ENCODE data around the gene UBR2. TPM values are rescaled to one million over a fixed set of nuclear protein-coding genes. Genes with fewer than 3 reads are reported as not detected.

Gene UBR2
- total RNA-seq, 1 donor from 2014 or later, result 32.3 TPM

DNA sequence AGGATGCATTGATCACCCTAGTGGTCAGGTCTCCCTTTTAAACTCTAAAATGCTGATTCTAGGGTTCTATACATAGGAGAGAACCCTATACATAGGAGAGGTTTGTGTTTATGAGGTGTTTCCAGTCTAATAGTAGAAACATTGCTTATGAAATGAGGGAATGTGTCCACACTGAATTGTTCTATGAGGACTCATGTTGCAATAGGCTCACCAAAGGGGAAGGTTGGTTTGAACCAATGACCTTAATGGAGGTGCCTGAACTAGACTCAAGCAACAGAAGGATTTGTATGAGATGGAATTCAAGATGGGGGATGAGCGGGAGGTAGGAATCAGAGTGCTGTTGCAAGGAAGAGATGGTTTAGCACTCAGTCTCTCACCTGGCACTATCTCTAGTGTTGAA, 33.5 kb upstream of the UBR2 start:
- Mint-ChIP-seq H3K4me3 (ENCODE audit: unreplicated experiment) (no peak overlapping the region), H3K4me1 (ENCODE audit: low read depth, unreplicated experiment) (no peaks in the 10 kb centered on the region)

DNA sequence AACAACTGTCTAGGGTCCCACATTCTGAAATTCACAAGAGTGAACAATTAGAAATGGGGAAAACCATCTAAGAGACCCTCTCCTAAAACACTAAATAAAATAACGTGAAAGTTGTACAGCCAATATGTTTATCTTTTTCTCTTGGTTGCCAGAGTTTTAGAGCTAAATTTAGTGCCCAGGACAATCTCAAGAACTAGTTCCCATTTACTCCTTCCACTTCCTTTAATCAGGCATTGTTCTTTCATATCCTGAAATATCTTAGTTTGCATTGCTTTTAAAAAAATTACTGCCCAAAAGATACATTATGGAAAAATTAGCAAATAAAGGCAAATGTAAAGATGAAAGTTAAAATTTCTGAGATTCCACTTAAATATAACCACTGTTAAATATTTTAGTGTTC, 33.1 kb upstream of the UBR2 start:
- DNase-seq, result no peak
- Mint-ChIP-seq H3K9me3 (ENCODE audit: unreplicated experiment) (no peaks in the 10 kb centered on the region), H3K27me3 (ENCODE audit: unreplicated experiment) (peaks cover 4% of the 10 kb centered on the region), H3K4me3 (ENCODE audit: unreplicated experiment) (no peak overlapping the region), H3K27ac (ENCODE audit: unreplicated experiment) (no peak overlapping the region), H3K4me1 (ENCODE audit: low read depth, unreplicated experiment) (no peaks in the 10 kb centered on the region), H3K36me3 (ENCODE audit: unreplicated experiment) (no peaks in the 10 kb centered on the region)
- TF ChIP-seq, protein P1, sequence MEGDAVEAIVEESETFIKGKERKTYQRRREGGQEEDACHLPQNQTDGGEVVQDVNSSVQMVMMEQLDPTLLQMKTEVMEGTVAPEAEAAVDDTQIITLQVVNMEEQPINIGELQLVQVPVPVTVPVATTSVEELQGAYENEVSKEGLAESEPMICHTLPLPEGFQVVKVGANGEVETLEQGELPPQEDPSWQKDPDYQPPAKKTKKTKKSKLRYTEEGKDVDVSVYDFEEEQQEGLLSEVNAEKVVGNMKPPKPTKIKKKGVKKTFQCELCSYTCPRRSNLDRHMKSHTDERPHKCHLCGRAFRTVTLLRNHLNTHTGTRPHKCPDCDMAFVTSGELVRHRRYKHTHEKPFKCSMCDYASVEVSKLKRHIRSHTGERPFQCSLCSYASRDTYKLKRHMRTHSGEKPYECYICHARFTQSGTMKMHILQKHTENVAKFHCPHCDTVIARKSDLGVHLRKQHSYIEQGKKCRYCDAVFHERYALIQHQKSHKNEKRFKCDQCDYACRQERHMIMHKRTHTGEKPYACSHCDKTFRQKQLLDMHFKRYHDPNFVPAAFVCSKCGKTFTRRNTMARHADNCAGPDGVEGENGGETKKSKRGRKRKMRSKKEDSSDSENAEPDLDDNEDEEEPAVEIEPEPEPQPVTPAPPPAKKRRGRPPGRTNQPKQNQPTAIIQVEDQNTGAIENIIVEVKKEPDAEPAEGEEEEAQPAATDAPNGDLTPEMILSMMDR (IDR thresholded peaks at IDR 0.05; ENCODE audit: partially characterized antibody, unreplicated experiment), result no peak

More for the DNA sequence above, 33.5 kb upstream of the UBR2 start:
- H3K9me3 Mint-ChIP-seq (ENCODE audit: unreplicated experiment), result no peaks in the 10 kb centered on the region
- peaks cover 4% of the 10 kb centered on the region for H3K27me3 Mint-ChIP-seq (ENCODE audit: unreplicated experiment)
- H3K36me3 Mint-ChIP-seq (ENCODE audit: unreplicated experiment), result no peaks in the 10 kb centered on the region
- TF ChIP-seq, protein P1 (IDR thresholded peaks at IDR 0.05; ENCODE audit: partially characterized antibody, unreplicated experiment), result no peak
- H3K27ac Mint-ChIP-seq (ENCODE audit: unreplicated experiment), result no peak overlapping the region
- no peak for DNase-seq

DNA sequence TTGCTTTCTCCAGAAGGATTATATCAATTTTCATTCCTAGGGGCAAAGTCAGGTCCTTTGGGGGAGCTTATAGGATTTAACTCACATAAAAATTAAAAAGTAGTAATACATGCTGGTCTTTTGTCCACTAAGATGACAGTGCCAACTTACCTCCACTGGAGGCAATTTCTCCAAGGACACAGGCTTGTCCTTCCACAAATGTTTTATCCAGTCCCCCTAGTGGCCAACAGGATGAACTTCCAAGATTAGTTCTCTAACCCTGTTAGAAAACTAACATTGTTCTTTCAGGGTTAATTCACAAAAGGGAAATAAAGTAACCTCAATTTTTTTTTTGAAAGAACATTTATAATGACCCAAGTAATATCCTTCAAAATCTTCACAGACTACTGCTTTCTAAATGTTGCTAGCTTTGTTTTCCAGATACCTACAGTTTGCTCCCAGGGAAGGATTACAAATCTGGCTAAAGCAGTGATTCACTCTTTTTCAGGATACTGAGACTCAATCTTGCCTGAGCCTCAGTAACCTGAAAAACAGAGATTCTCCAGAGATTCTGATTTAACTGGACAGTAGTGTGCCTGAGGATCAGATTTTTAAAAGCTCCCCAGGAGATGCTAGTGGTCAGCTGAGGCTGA, 31.7 kb upstream of the UBR2 start:
- peaks cover 6% of the 10 kb centered on the region for H3K27me3 Mint-ChIP-seq (ENCODE audit: unreplicated experiment)
- no peak overlapping the region for H3K27ac Mint-ChIP-seq (ENCODE audit: unreplicated experiment)
- no peaks in the 10 kb centered on the region for H3K9me3 Mint-ChIP-seq (ENCODE audit: unreplicated experiment)
- TF ChIP-seq, protein P1 (IDR thresholded peaks at IDR 0.05; ENCODE audit: partially characterized antibody, unreplicated experiment), result peak; percentile 98
- no peak overlapping the region for H3K4me3 Mint-ChIP-seq (ENCODE audit: unreplicated experiment)
- H3K36me3 Mint-ChIP-seq (ENCODE audit: unreplicated experiment), result no peaks in the 10 kb centered on the region
- no peak for DNase-seq
- no peaks in the 10 kb centered on the region for H3K4me1 Mint-ChIP-seq (ENCODE audit: low read depth, unreplicated experiment)

DNA sequence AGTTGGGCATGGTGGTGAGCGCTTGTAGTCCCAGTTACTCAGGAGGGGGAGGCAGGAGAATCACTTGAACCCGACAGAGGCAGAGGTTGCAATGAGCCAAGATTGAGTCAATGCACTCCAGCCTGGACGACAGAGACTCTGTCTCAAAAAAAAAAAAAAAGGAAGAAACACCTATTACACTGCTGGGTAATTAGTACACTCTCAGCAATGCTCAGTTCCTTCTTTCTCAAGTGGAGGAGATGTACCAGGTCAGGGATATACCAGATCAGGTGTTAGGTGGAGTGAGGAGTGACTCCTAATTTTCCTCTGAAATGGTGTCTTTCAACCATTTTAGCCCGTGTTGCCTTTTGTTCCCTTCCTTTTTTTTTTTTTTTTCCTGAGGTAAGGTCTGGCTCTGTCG, 30.0 kb upstream of the UBR2 start:
- Mint-ChIP-seq H3K27me3 (ENCODE audit: unreplicated experiment) (peaks cover 6% of the 10 kb centered on the region), H3K4me3 (ENCODE audit: unreplicated experiment) (no peak overlapping the region), H3K9me3 (ENCODE audit: unreplicated experiment) (no peaks in the 10 kb centered on the region), H3K4me1 (ENCODE audit: low read depth, unreplicated experiment) (no peaks in the 10 kb centered on the region), H3K27ac (ENCODE audit: unreplicated experiment) (no peak overlapping the region), H3K36me3 (ENCODE audit: unreplicated experiment) (no peaks in the 10 kb centered on the region)
- DNase-seq, result no peak
- TF ChIP-seq, protein P1 (IDR thresholded peaks at IDR 0.05; ENCODE audit: partially characterized antibody, unreplicated experiment), result no peak

DNA sequence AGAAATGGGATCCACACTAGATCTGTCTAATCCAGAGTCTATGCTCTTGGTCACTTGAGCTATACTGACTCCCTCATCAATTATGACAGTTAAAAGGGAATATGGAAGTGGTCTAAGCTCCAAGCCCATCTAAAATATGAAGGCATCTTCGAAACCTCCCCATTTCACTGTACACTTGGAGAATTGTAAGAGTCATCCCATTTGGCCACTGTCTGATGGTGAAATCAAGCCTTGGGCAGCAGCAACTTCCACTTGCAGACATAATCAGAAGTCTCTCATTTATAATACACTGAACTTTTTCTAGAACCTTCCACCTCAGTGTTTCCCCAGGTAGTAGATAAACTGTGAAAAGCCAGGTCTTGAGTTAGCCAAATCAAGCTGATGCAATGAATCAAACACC, 26.3 kb upstream of the UBR2 start:
- Mint-ChIP-seq H3K4me1 (ENCODE audit: low read depth, unreplicated experiment) (no peaks in the 10 kb centered on the region), H3K27ac (ENCODE audit: unreplicated experiment) (no peak overlapping the region), H3K4me3 (ENCODE audit: unreplicated experiment) (no peak overlapping the region), H3K27me3 (ENCODE audit: unreplicated experiment) (peaks cover 6% of the 10 kb centered on the region), H3K36me3 (ENCODE audit: unreplicated experiment) (no peaks in the 10 kb centered on the region), H3K9me3 (ENCODE audit: unreplicated experiment) (no peaks in the 10 kb centered on the region)
- no peak for DNase-seq
- TF ChIP-seq, protein P1 (IDR thresholded peaks at IDR 0.05; ENCODE audit: partially characterized antibody, unreplicated experiment), result no peak

Measured in glutamatergic neuron (in vitro differentiated cells).